ENCODE data around the gene ABLIM3. TPM values are rescaled to one million over a fixed set of nuclear protein-coding genes. Genes with fewer than 3 reads are reported as not detected.

Gene ABLIM3
- total and polyA plus RNA-seq, 2 of the 13 experiments (the other 11 are each of a cell fraction or from before 2014, with no cell fraction given): 0.53 to 6.3 TPM

GRCh38 chr5:149195337-149195887, 54.1 kb downstream of the ABLIM3 start:
- 0 out of 2 replicates have a peak overlapping the region, but pooled peaks have one; percentile 1 for H3K4me2 ChIP-seq (ENCODE audit: low read depth, low read length)
- POLR2A ChIA-PET: no interaction called here
- H3K9me3 ChIP-seq (ENCODE audit: low read length): no peaks in the 10 kb centered on the region
- ATAC-seq (no peak), DNase-seq (ENCODE audit: low spot score) (no peak), FAIRE-seq (no peak)
- no peaks in the 10 kb centered on the region; a peak in 1 of 5 replicates for H3K36me3 ChIP-seq (replicated peaks in 1 of 2; ENCODE audit: control insufficient read depth in 1 of 2, insufficient read depth in 2 of 2, low read length in 2 of 2)
- no peak overlapping the region for H3K4me3 ChIP-seq (replicated peaks in 1 of 3; ENCODE audit: insufficient read depth in 1 of 3, low read depth in 2 of 3, low read length in 3 of 3)
- WGBS (ENCODE audit: low lambda C conversion rate): 52% methylated on average over 9 of the region's 9 CpGs
- H3K4me1 ChIP-seq (ENCODE audit: insufficient read depth, low read length): peaks cover 13% of the 10 kb centered on the region
- H3K27ac ChIP-seq (ENCODE audit: extremely low read length, insufficient read depth, low read length): no peak overlapping the region
- BruUV-seq (replicated peaks): no TSS peak
- intact Hi-C loops (cut with micrococcal nuclease; ENCODE audit: unreplicated experiment): loop anchor here (2.0 kb wide), 1 partner anchor 21 kb away; no protein-coding TSS in a partner anchor
- no peak overlapping the region for H2AFZ ChIP-seq (ENCODE audit: low read length)
- H3K27me3 ChIP-seq (ENCODE audit: control insufficient read depth in 1 of 2, insufficient read depth in 2 of 2, low read length in 2 of 2): no peaks in the 10 kb centered on the region
- in situ Hi-C loops (cut with HindIII; ENCODE audit: extremely low pct_ligation_motif_present, low pct_unique_long_range_greater_than_20kb): no loop called here
- TF ChIP-seq SP4 (CRISPR knock-in tag; IDR thresholded peaks at IDR 0.05): no peak
- H4K20me1 ChIP-seq (ENCODE audit: insufficient read depth, low read length): no peaks in the 10 kb centered on the region
- no peak overlapping the region for H3K9ac ChIP-seq (ENCODE audit: insufficient read depth, low read depth, low read length)
- CTCF ChIA-PET (ENCODE audit: low intra/inter-chr PET ratio, low total read pairs): no interaction called here
- H3K79me2 ChIP-seq (ENCODE audit: insufficient read depth, low read length): no peaks in the 10 kb centered on the region

GRCh38 chr5:149195962-149196361, 54.7 kb downstream of the ABLIM3 start:
- intact Hi-C loops (cut with micrococcal nuclease; ENCODE audit: unreplicated experiment): loop anchor here (2.0 kb wide), 1 partner anchor 21 kb away; no protein-coding TSS in a partner anchor
- DNase-seq (ENCODE audit: low spot score) (no peak), FAIRE-seq (no peak), ATAC-seq (no peak)
- TF ChIP-seq BRD4 (CRISPR knock-in tag; IDR thresholded peaks at IDR 0.05): no peak
- TF ChIP-seq ZNF746 (CRISPR knock-in tag; IDR thresholded peaks at IDR 0.05): no peak
- TF ChIP-seq ZSCAN5A (CRISPR knock-in tag; IDR thresholded peaks at IDR 0.05; ENCODE audit: borderline replicate concordance): no peak
- TF ChIP-seq FOXC1 (CRISPR knock-in tag; IDR thresholded peaks at IDR 0.05; ENCODE audit: borderline replicate concordance): no peak
- no peak for TF ChIP-seq ZNF10 (CRISPR knock-in tag; IDR thresholded peaks at IDR 0.05; ENCODE audit: borderline replicate concordance, low read depth)
- TF ChIP-seq FOSL2 (CRISPR knock-in tag; IDR thresholded peaks at IDR 0.05): no peak
- no peak for TF ChIP-seq ZNF430 (CRISPR knock-in tag; IDR thresholded peaks at IDR 0.05)
- TF ChIP-seq ZNF296 (CRISPR knock-in tag; conservative IDR thresholded peaks at IDR 0.05): no peak
- TF ChIP-seq SIN3A (IDR thresholded peaks at IDR 0.05; ENCODE audit: borderline replicate concordance, low read depth, low read length): no peak
- no peak for TF ChIP-seq HOMEZ (CRISPR knock-in tag; IDR thresholded peaks at IDR 0.05; ENCODE audit: low read depth)
- TF ChIP-seq ZNF597 (CRISPR knock-in tag; IDR thresholded peaks at IDR 0.05): no peak
- no peak for TF ChIP-seq ZNF333 (CRISPR knock-in tag; IDR thresholded peaks at IDR 0.05; ENCODE audit: borderline replicate concordance)
- TF ChIP-seq ZNF33B (CRISPR knock-in tag; IDR thresholded peaks at IDR 0.05): no peak
- WGBS (ENCODE audit: low lambda C conversion rate): no CpG with 5 or more reads among the region's 1 CpG
- ChIA-PET POLR2A (no interaction called here), CTCF (ENCODE audit: low intra/inter-chr PET ratio, low total read pairs) (no interaction called here)
- peaks cover 13% of the 10 kb centered on the region for H3K4me1 ChIP-seq (ENCODE audit: insufficient read depth, low read length)
- no peaks in the 10 kb centered on the region; a peak in 1 of 5 replicates for H3K36me3 ChIP-seq (replicated peaks in 1 of 2; ENCODE audit: control insufficient read depth in 1 of 2, insufficient read depth in 2 of 2, low read length in 2 of 2)
- H3K79me2 ChIP-seq (ENCODE audit: insufficient read depth, low read length): no peaks in the 10 kb centered on the region
- no peak overlapping the region for H3K4me3 ChIP-seq (replicated peaks in 1 of 3; ENCODE audit: insufficient read depth in 1 of 3, low read depth in 2 of 3, low read length in 3 of 3)
- H3K27me3 ChIP-seq (ENCODE audit: control insufficient read depth in 1 of 2, insufficient read depth in 2 of 2, low read length in 2 of 2): no peaks in the 10 kb centered on the region
- 0 out of 2 replicates have a peak overlapping the region, but pooled peaks have one; percentile 1 for H3K4me2 ChIP-seq (ENCODE audit: low read depth, low read length)
- H3K27ac ChIP-seq (ENCODE audit: extremely low read length, insufficient read depth, low read length): no peak overlapping the region
- H3K9me3 ChIP-seq (ENCODE audit: low read length): no peaks in the 10 kb centered on the region
- H2AFZ ChIP-seq (ENCODE audit: low read length): no peak overlapping the region
- in situ Hi-C loops (cut with HindIII; ENCODE audit: extremely low pct_ligation_motif_present, low pct_unique_long_range_greater_than_20kb): no loop called here
- BruUV-seq (replicated peaks): no TSS peak
- no peak overlapping the region for H3K9ac ChIP-seq (ENCODE audit: insufficient read depth, low read depth, low read length)
- no peaks in the 10 kb centered on the region for H4K20me1 ChIP-seq (ENCODE audit: insufficient read depth, low read length)
